Mesendoderm (in vitro differentiated cells): ENCODE results near the gene SUFU.

Experiments
- DNase-seq: peaks from one replicate; pipeline ENCODE4 v3.0.0; 2013
- H2AK5ac ChIP-seq: 2 replicates; pipeline ENCODE4 v1.6.1; 2013; ENCODE audit warnings: low read length, inconsistent platforms
- H2BK120ac ChIP-seq: 2 replicates; pipeline ENCODE4 v1.6.1; 2013; ENCODE audit warnings: low read depth, mild to moderate bottlenecking, low read length, moderate library complexity, mixed read lengths
- H2BK15ac ChIP-seq: replicated peaks from 2 replicates; pipeline ENCODE4 v1.6.1; 2013; ENCODE audit warnings: low read depth, mild to moderate bottlenecking, moderate library complexity
- H2BK5ac ChIP-seq: 2 replicates; pipeline ENCODE4 v1.6.1; 2013; ENCODE audit warnings: low read length, inconsistent platforms
- H3K18ac ChIP-seq: 2 replicates; pipeline ENCODE4 v1.6.1; 2013; ENCODE audit warnings: mild to moderate bottlenecking, low read length, mixed read lengths
- H3K23ac ChIP-seq: one replicate; pipeline ENCODE4 v1.6.1; 2013; ENCODE audit warnings: low read length
- H3K27ac ChIP-seq: 2 replicates; pipeline ENCODE4 v1.5.1; 2013; ENCODE audit warnings: low read depth, mild to moderate bottlenecking, inconsistent platforms, low read length, moderate library complexity
- H3K27me3 ChIP-seq: 2 replicates; pipeline ENCODE4 v1.6.1; 2013; ENCODE audit warnings: low read length, control low read depth, mild to moderate bottlenecking, inconsistent platforms; ENCODE audit not compliant: insufficient read depth, poor library complexity
- H3K36me3 ChIP-seq: 2 replicates; pipeline ENCODE4 v1.6.1; 2013; ENCODE audit warnings: low read length, inconsistent platforms; ENCODE audit not compliant: control insufficient read depth, insufficient read depth
- H3K4ac ChIP-seq: one replicate; pipeline ENCODE4 v1.6.1; 2013; ENCODE audit warnings: low read depth, mild to moderate bottlenecking, low read length, moderate library complexity
- H3K4me1 ChIP-seq: 2 replicates; pipeline ENCODE4 v1.6.1; 2013; ENCODE audit warnings: low read depth, low read length, inconsistent platforms; ENCODE audit not compliant: control insufficient read depth
- H3K4me2 ChIP-seq: 2 replicates; pipeline ENCODE4 v1.6.1; 2013; ENCODE audit warnings: low read length
- H3K4me3 ChIP-seq: 2 replicates; pipeline ENCODE4 v1.5.1; 2013; ENCODE audit warnings: mild to moderate bottlenecking, low read length
- H3K56ac ChIP-seq: one replicate; pipeline ENCODE4 v1.6.1; 2013; ENCODE audit warnings: low read length
- H3K79me1 ChIP-seq: 2 replicates; pipeline ENCODE4 v1.6.1; 2013; ENCODE audit warnings: low read length, inconsistent platforms
- H3K79me2 ChIP-seq: 2 replicates; pipeline ENCODE4 v1.6.1; 2013; ENCODE audit warnings: mild to moderate bottlenecking, low read length; ENCODE audit not compliant: control insufficient read depth, insufficient read depth
- H3K9ac ChIP-seq: 2 replicates; pipeline ENCODE4 v1.6.1; 2013; ENCODE audit warnings: low read length, inconsistent platforms
- H4K5ac ChIP-seq: one replicate; pipeline ENCODE4 v1.6.1; 2013; ENCODE audit warnings: low read length
- H4K8ac ChIP-seq: one replicate; pipeline ENCODE4 v1.6.1; 2013; ENCODE audit warnings: low read depth, mild to moderate bottlenecking, control low read depth, low read length, moderate library complexity
- WGBS: extraction: QIAGEN DNeasy Blood & Tissue Kit; methylation state at CpG from one replicate; pipeline ENCODE4 v1.1.7; 2013; ENCODE audit warnings: low lambda C conversion rate, missing lambda C conversion rate; ENCODE audit not compliant: insufficient coverage; ENCODE audit errors: extremely low coverage; 5-methylcytosine and 5-hydroxymethylcytosine counted together

SUFU gene

DNA sequence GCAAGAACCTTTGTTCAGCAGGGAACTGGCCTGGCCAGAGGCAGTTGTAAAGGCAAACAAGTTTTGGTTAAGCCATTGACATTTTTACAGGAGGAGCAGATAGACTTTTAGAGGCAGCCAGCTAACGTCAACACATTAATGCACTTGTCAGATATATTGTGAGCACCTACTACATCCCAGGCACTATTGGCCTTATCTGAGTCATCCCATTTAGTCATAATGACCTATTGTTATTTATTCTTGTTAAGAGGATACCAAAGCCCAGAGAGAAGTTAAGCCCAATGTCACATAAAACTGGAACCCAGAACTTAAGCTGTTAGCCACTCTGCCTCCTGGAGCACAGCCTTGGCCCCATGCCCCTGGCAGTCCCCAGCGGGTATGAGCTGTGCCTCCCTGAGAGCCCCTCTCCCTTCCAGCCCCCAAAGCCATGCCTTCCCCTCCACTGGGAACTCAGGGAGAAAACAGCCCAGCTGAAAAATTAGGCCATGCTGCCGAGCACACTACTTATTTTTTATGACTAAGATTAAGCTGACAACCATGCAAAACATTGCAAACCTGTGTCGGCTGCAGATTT lies 107.8 kb downstream of the SUFU start:
- Histone ChIP-seq H3K18ac (no peak overlapping the region), H3K56ac (no peak overlapping the region), H3K4ac (no peak overlapping the region), H3K27me3 (no peaks in the 10 kb centered on the region), H4K8ac (no peak overlapping the region), H3K4me3 (no peak overlapping the region), H3K79me2 (no peaks in the 10 kb centered on the region), H2BK5ac (no peak overlapping the region), H3K27ac (no peak overlapping the region), H2BK15ac (no peak overlapping the region), H4K5ac (no peak overlapping the region), H3K36me3 (no peaks in the 10 kb centered on the region), H3K79me1 (no peaks in the 10 kb centered on the region), H3K23ac (no peak overlapping the region), H2BK120ac (no peak overlapping the region), H3K4me1 (peaks cover 1% of the 10 kb centered on the region), H3K9ac (no peak overlapping the region), H2AK5ac (no peak overlapping the region), H3K4me2 (no peak overlapping the region)
- no peak for DNase-seq
- WGBS = no CpG with 5 or more reads among the region's 4 CpGs

DNA sequence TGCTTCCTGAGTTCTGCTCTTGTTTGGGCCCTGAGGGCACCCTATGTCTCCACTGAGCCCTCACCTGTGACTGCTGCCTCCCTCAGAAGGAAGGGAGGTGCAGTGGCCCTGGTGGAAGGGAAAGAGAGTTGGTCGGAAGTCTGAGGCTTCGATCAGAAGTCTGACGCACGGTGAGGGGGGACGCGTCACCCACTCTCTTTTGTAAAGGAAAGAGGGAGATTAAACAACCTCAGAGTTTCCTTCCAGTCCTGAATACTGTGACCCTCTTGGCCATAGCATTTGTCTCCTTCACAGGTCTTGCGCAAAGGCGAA lies 109.1 kb downstream of the SUFU start:
- Histone ChIP-seq H4K8ac (no peak overlapping the region), H3K4ac (no peak overlapping the region), H3K18ac (no peak overlapping the region), H3K4me1 (peaks cover 1% of the 10 kb centered on the region), H4K5ac (no peak overlapping the region), H3K79me1 (no peaks in the 10 kb centered on the region), H3K9ac (no peak overlapping the region), H3K27me3 (no peaks in the 10 kb centered on the region), H3K27ac (no peak overlapping the region), H2BK15ac (no peak overlapping the region), H2BK120ac (no peak overlapping the region), H3K4me2 (no peak overlapping the region), H3K36me3 (no peaks in the 10 kb centered on the region), H2AK5ac (no peak overlapping the region), H3K79me2 (no peaks in the 10 kb centered on the region), H3K56ac (no peak overlapping the region), H3K23ac (no peak overlapping the region), H3K4me3 (no peak overlapping the region), H2BK5ac (no peak overlapping the region)
- WGBS = no CpG with 5 or more reads among the region's 8 CpGs
- no peak for DNase-seq

DNA sequence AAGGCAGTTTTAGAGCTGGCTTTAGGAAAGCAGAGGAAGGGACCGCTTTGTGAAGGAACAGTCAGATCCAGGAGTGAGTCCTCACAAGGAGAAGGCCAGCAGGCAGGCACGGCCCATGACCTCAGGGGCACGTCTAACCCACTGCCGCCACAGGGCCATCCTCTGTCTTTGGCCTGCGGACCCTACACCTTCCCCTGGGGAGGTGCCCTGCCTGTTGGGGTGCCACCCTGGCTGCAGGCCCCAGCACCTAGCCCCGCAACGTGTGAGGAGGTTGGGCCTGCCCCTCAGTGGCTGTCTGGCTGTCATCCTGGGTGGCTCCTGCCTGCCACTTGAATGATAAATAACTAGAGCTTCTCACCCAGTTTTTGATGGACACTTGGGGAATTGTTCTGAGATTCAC lies 109.5 kb downstream of the SUFU start:
- no peak overlapping the region for H3K4me3 ChIP-seq
- no peaks in the 10 kb centered on the region for H3K79me1 ChIP-seq
- H3K36me3 ChIP-seq = no peaks in the 10 kb centered on the region
- no peak overlapping the region for H3K4me2 ChIP-seq
- H4K5ac ChIP-seq = no peak overlapping the region
- H3K56ac ChIP-seq = no peak overlapping the region
- no peak overlapping the region for H3K9ac ChIP-seq
- WGBS = no CpG with 5 or more reads among the region's 7 CpGs
- no peak overlapping the region for H2BK120ac ChIP-seq
- no peaks in the 10 kb centered on the region for H3K27me3 ChIP-seq
- no peak overlapping the region for H2BK15ac ChIP-seq
- no peak overlapping the region for H2BK5ac ChIP-seq
- no peak overlapping the region for H4K8ac ChIP-seq
- peaks cover 1% of the 10 kb centered on the region for H3K4me1 ChIP-seq
- H3K4ac ChIP-seq = no peak overlapping the region
- no peak overlapping the region for H2AK5ac ChIP-seq
- H3K18ac ChIP-seq = no peak overlapping the region
- no peaks in the 10 kb centered on the region for H3K79me2 ChIP-seq
- no peak for DNase-seq
- H3K27ac ChIP-seq = no peak overlapping the region
- H3K23ac ChIP-seq = no peak overlapping the region

DNA sequence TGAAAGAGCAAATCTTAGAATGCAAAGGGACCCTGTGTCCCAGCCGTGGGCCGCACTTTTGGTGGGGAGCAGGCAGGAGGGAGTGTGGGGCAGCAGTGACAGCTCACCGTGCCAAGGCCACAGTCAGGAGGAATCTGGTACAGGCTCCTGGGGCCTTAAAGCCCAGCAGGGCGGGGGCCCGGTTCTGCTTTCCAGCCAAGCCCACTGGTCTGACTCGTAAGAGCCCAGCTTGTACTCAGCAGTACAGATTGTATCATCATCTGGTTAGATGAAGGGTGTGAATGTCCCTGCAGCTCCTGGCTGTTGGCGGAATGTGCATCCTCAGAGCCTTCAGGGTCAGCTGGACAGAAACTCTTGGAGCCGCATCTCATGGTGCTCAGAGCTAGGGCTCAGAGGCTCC lies 110.0 kb downstream of the SUFU start:
- Histone ChIP-seq H4K5ac (no peak overlapping the region), H3K36me3 (no peaks in the 10 kb centered on the region), H3K79me1 (no peaks in the 10 kb centered on the region), H3K27ac (no peak overlapping the region), H2BK120ac (no peak overlapping the region), H2BK15ac (no peak overlapping the region), H3K23ac (no peak overlapping the region), H3K9ac (no peak overlapping the region), H3K4me2 (no peak overlapping the region), H3K4me1 (peaks cover 1% of the 10 kb centered on the region), H3K56ac (no peak overlapping the region), H3K27me3 (no peaks in the 10 kb centered on the region), H3K79me2 (no peaks in the 10 kb centered on the region), H3K4ac (no peak overlapping the region), H4K8ac (no peak overlapping the region), H2AK5ac (no peak overlapping the region), H3K4me3 (no peak overlapping the region), H2BK5ac (no peak overlapping the region), H3K18ac (no peak overlapping the region)
- WGBS = no CpG with 5 or more reads among the region's 8 CpGs
- DNase-seq = no peak

DNA sequence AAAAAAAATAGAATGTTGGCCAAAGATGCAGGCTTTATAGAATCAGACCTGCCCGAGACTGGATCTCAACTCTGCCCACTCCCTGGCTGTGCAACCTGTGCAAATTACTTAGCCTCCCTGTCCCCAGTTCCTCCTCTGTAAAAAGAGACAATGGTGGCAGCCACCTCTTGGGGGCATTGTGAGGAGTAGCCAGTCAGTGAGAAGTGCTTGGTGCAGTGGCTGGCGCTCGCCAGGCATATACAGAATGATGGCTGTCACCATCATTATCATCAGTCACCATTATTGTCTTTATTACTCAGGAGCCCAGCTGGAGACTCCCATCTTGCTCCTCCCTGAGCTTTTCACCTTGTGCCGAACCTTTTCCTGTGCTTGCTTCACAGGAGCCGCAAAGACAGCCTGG lies 111.1 kb downstream of the SUFU start:
- DNase-seq = no peak
- WGBS = no CpG with 5 or more reads among the region's 5 CpGs
- Histone ChIP-seq H3K4ac (no peak overlapping the region), H2AK5ac (no peak overlapping the region), H3K36me3 (no peaks in the 10 kb centered on the region), H3K23ac (no peak overlapping the region), H3K79me1 (no peaks in the 10 kb centered on the region), H3K79me2 (no peaks in the 10 kb centered on the region), H3K27me3 (no peaks in the 10 kb centered on the region), H3K9ac (no peak overlapping the region), H2BK120ac (no peak overlapping the region), H3K18ac (no peak overlapping the region), H4K8ac (no peak overlapping the region), H3K4me3 (no peak overlapping the region), H3K56ac (no peak overlapping the region), H2BK5ac (no peak overlapping the region), H3K4me1 (peaks cover 1% of the 10 kb centered on the region), H3K27ac (no peak overlapping the region), H4K5ac (no peak overlapping the region), H3K4me2 (no peak overlapping the region), H2BK15ac (no peak overlapping the region)

DNA sequence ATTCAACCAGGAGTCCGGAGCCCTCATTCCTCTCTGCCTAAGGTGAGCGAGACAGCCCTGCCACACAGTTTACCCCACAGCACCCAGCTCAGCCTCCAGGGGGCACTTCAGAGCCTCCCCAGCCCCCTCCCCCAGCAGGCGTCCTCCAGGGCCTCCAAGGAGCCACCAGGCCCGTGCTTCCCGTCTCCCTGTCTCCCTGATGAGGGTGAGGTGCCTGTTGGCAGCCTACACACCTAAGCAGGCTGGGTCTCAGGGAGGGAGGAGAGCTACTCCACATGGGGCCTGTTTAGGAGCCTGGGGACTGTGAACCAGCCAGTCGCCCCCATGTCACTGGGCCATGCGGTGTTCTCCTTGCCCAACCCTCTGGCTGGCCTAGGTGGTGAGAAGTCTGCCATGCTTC lies 111.6 kb downstream of the SUFU start:
- Histone ChIP-seq H4K5ac (no peak overlapping the region), H3K36me3 (no peaks in the 10 kb centered on the region), H3K4me3 (no peak overlapping the region), H3K56ac (peak overlapping the region; percentile 49), H2BK15ac (no peak overlapping the region), H3K9ac (no peak overlapping the region), H2BK5ac (no peak overlapping the region), H3K18ac (no peak overlapping the region), H3K23ac (no peak overlapping the region), H3K4ac (no peak overlapping the region), H3K4me2 (no peak overlapping the region), H3K79me1 (no peaks in the 10 kb centered on the region), H2BK120ac (no peak overlapping the region), H3K79me2 (no peaks in the 10 kb centered on the region), H4K8ac (no peak overlapping the region), H3K27ac (no peak overlapping the region), H3K27me3 (no peaks in the 10 kb centered on the region), H3K4me1 (peaks cover 1% of the 10 kb centered on the region), H2AK5ac (no peak overlapping the region)
- no CpG with 5 or more reads among the region's 7 CpGs for WGBS
- DNase-seq = peak; percentile 73
